Anterior cingulate cortex (tissue), 58 donors: Measurements from ENCODE around the gene BIRC7.

Source experiments
- DNase-seq, 58 donors: peaks; one replicate each; lab custom pipeline; 2025; lab: John Stamatoyannopoulos, UW

The BIRC7 gene

GRCh38 chr20:63277466-63278272 is 42.0 kb downstream of the BIRC7 start:
- DNase-seq, result no peak

GRCh38 chr20:63278661-63279060 is 43.0 kb downstream of the BIRC7 start:
- no peak for DNase-seq

- DNase-seq, result no peak
These were observed 44.2 kb downstream of the BIRC7 start for GRCh38 chr20:63279931-63280330.

- no peak for DNase-seq
These were observed 44.7 kb downstream of the BIRC7 start for GRCh38 chr20:63280371-63280770.

GRCh38 chr20:63280929-63281545 is 45.3 kb downstream of the BIRC7 start:
- DNase-seq, result no peak

GRCh38 chr20:63281742-63282665 is 46.3 kb downstream of the BIRC7 start:
- DNase-seq, result no peak

- DNase-seq, result no peak
These were observed 47.2 kb downstream of the BIRC7 start for GRCh38 chr20:63282946-63283345.

GRCh38 chr20:63283397-63284082 is 47.8 kb downstream of the BIRC7 start:
- DNase-seq, result no peak

GRCh38 chr20:63284083-63284440 is 48.4 kb downstream of the BIRC7 start:
- DNase-seq, result no peak

GRCh38 chr20:63284544-63284949 is 48.8 kb downstream of the BIRC7 start:
- no peak for DNase-seq

GRCh38 chr20:63284981-63285524 is 49.3 kb downstream of the BIRC7 start:
- no peak for DNase-seq

GRCh38 chr20:63285636-63286615 is 50.2 kb downstream of the BIRC7 start:
- no peak for DNase-seq

- no peak for DNase-seq
These were observed 51.3 kb downstream of the BIRC7 start for GRCh38 chr20:63286781-63287696.

GRCh38 chr20:63287697-63288580 is 52.2 kb downstream of the BIRC7 start:
- DNase-seq, result no peak

GRCh38 chr20:63288581-63289251 is 53.0 kb downstream of the BIRC7 start:
- no peak for DNase-seq
